AML-193 (cell line): ENCODE results near the gene MYO1F.
"Not testable (repeated sequence)": the region's sequence is repeated elsewhere in the genome, so short reads cannot be mapped to it uniquely, and the experiment has no call there.

Source experiments
- DNase-seq, 2 experiments: peaks; one replicate each; lab custom pipeline; 2025; lab: John Stamatoyannopoulos, UW

MYO1F gene

GRCh38 chr19:8564866-8565265 is 12.4 kb downstream of the MYO1F start:
- DNase-seq: not testable (repeated sequence)

- no peak for DNase-seq
Measured at GRCh38 chr19:8561075-8561764, 16.0 kb downstream of the MYO1F start.

- no peak for DNase-seq
Measured at GRCh38 chr19:8558325-8558724, 18.9 kb downstream of the MYO1F start.

GRCh38 chr19:8557642-8558238 is 19.5 kb downstream of the MYO1F start:
- no peak for DNase-seq

GRCh38 chr19:8553729-8554128 is 23.5 kb downstream of the MYO1F start:
- not testable (repeated sequence) for DNase-seq

GRCh38 chr19:8552810-8553209 is 24.4 kb downstream of the MYO1F start:
- peak in 1 of 2 experiments; percentile 4 for DNase-seq

GRCh38 chr19:8550070-8550469 is 27.2 kb downstream of the MYO1F start:
- no peak for DNase-seq

GRCh38 chr19:8545743-8546142 is 31.5 kb downstream of the MYO1F start:
- no peak for DNase-seq

GRCh38 chr19:8544168-8544567 is 33.1 kb downstream of the MYO1F start:
- DNase-seq: no peak

GRCh38 chr19:8539621-8540149 is 37.6 kb downstream of the MYO1F start:
- DNase-seq: no peak

- no peak for DNase-seq
Measured at GRCh38 chr19:8537099-8537498, 40.1 kb downstream of the MYO1F start.

- DNase-seq: no peak
Measured at GRCh38 chr19:8536282-8536681, 41.0 kb downstream of the MYO1F start.

GRCh38 chr19:8532225-8532624 is 45.0 kb downstream of the MYO1F start:
- no peak for DNase-seq

GRCh38 chr19:8531470-8531869 is 45.8 kb downstream of the MYO1F start:
- no peak for DNase-seq

GRCh38 chr19:8530061-8530679 is 47.1 kb downstream of the MYO1F start:
- no peak for DNase-seq

GRCh38 chr19:8529369-8530006 is 47.8 kb downstream of the MYO1F start:
- no peak for DNase-seq

- no peak for DNase-seq
Measured at GRCh38 chr19:8528500-8528899, 48.7 kb downstream of the MYO1F start.

GRCh38 chr19:8526345-8527091 is 50.7 kb downstream of the MYO1F start:
- no peak for DNase-seq

- no peak for DNase-seq
Measured at GRCh38 chr19:8525401-8525684, 51.9 kb downstream of the MYO1F start.

GRCh38 chr19:8519388-8519787 is 57.9 kb downstream of the MYO1F start:
- DNase-seq: no peak

- no peak for DNase-seq
Measured at GRCh38 chr19:8518536-8518935, 58.7 kb downstream of the MYO1F start.
